NOMO-1 treated with dmso at 0.1 percent for 144 hours (cell line): ENCODE measurements around the gene PRR13.

Source experiments
- DNase-seq: peaks from one replicate; lab custom pipeline; 2025; ENCODE audit not compliant: unreplicated experiment; lab: John Stamatoyannopoulos, UW

The PRR13 gene

GRCh38 chr12:53492188-53492587 lies 50.7 kb downstream of the PRR13 start:
- DNase-seq: no peak

DNA sequence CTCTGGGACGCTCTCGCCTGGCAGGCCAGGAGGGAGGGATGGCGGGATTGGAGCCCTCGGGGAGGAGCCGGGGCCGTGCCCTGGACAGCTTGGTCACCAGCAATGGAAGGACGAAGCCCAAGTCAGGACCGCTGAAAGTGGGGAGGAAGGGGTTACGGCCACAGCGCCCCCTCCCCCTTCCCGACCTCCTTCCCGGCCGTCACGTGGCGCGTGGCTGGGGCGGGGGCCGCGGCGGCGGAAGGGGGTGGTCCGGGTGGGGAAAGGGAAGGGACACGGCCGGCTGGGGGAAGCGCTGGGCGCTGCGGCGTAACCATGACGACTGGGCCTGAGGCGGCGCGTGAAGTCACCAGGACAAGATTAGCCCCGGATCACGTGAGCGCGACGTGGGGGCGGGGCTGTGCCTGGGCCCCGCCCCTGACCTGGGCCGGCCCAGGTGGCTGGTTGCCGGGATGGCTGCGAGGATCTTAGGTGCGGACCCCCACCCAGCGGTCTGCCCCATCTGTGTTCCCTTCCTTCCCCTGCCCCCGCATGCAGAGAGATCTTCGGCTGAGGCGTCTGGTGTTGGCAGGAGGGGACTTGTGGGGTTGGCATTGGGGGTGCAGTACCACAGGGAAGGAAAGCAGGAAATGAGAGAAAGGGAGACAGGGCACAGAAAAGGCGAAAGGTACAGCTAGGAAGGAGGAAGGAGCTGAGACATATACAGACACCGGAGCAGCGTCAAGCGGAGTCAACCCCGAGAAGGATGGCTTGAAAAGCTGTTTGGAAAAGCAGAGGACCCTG lies 51.5 kb downstream of the PRR13 start:
- peak; percentile 67 for DNase-seq

DNA sequence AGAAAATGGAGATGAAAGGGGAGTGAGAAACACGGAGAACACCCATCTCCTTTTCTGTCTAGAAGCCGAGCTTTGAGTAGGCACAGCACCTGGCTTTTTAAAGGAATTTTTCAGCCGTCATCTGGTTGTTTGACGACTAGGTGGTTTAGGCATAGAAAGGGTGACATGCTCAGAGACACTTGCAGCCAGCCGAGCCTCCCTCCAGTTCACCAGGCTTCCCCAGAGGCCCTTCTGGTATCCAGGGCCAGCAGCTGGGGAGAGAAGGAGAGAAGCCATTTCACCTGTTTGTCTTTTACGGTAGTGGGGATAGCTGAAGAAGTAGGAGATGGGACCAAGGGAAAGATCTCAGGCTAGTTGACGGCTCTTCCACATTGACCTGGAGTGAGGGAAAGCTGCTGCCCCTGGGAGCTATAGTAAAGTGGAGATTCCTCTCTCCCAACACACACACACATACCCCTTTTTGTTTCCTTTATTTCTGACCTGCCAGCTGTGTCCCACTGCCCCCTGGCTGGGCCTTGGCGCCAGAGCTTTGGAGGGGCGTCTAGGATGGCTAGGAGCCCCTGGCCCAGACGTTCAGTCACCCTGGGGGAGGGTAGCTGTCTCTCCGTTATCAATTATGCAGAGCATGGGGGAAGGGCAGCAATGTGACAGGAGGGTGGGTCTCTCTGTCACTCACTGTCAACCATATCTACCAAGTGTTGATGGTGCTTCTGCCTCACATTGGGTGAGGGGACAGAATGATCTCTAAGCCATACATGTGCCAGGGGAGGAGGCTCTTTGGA lies 52.3 kb downstream of the PRR13 start:
- DNase-seq: no peak
